GM23338 (cell line): ENCODE measurements around the gene SH3TC1. TPM values are rescaled to one million over a fixed set of nuclear protein-coding genes. Genes with fewer than 3 reads are reported as not detected.

Experiments
- ATAC-seq: fragments of 200-7000 bp; cut with Tn5 transposase; 3 replicates; pipeline ENCODE4 v1.9.1; 2020
- DNase-seq: peaks from one replicate; pipeline ENCODE4 v3.0.0-alpha.2; 2015; ENCODE audit warnings: low spot score
- H2AFZ ChIP-seq: fragments of 200-600 bp; sonication (generic); 2 replicates; pipeline ENCODE4 v1.8.0; 2016; ENCODE audit warnings: antibody characterized with exemption, mild to moderate bottlenecking, moderate library complexity
- H3F3A ChIP-seq: fragments of 200-600 bp; sonication (generic); replicated peaks from 2 replicates; pipeline ENCODE4 v1.8.0; 2017; ENCODE audit warnings: antibody characterized with exemption, mixed run types, low read depth
- H3K27ac ChIP-seq: fragments of 200-600 bp; sonication (generic); 2 replicates; pipeline ENCODE4 v1.6.1; 2016; ENCODE audit warnings: low read depth
- H3K27me3 ChIP-seq: fragments of 200-600 bp; sonication (generic); 2 replicates; pipeline ENCODE4 v1.8.0; 2016; ENCODE audit warnings: mild to moderate bottlenecking, mixed run types, moderate library complexity; ENCODE audit not compliant: insufficient read depth
- H3K36me3 ChIP-seq: fragments of 200-600 bp; sonication (generic); 2 replicates; pipeline ENCODE4 v1.8.0; 2016; ENCODE audit warnings: mild to moderate bottlenecking; ENCODE audit not compliant: insufficient read depth
- H3K4me1 ChIP-seq: fragments of 200-600 bp; sonication (generic); 2 replicates; pipeline ENCODE4 v1.8.0; 2016; ENCODE audit warnings: mild to moderate bottlenecking, moderate library complexity; ENCODE audit not compliant: insufficient read depth
- H3K4me2 ChIP-seq: fragments of 200-600 bp; sonication (generic); 2 replicates; pipeline ENCODE4 v1.7.1; 2017; ENCODE audit warnings: mixed run types
- H3K4me3 ChIP-seq: fragments of 200-600 bp; sonication (generic); 2 replicates; pipeline ENCODE4 v1.6.1; 2016; ENCODE audit warnings: mixed run types
- H3K79me2 ChIP-seq: fragments of 200-600 bp; sonication (generic); replicated peaks from 2 replicates; pipeline ENCODE4 v1.8.0; 2017; ENCODE audit warnings: mild to moderate bottlenecking; ENCODE audit not compliant: insufficient read depth
- H3K9me2 ChIP-seq: fragments of 200-600 bp; sonication (generic); 2 replicates; pipeline ENCODE4 v1.8.0; 2017; ENCODE audit not compliant: insufficient read depth
- H4K20me1 ChIP-seq: fragments of 200-600 bp; sonication (generic); replicated peaks from 2 replicates; pipeline ENCODE4 v1.8.0; 2017; ENCODE audit warnings: mild to moderate bottlenecking; ENCODE audit not compliant: insufficient read depth
- H3K27ac Mint-ChIP-seq: 2 replicates; pipeline ENCODE4 v1.8.0; 2020; ENCODE audit warnings: inconsistent platforms, mild to moderate bottlenecking, moderate library complexity, mixed read lengths
- H3K27me3 Mint-ChIP-seq: 3 replicates; pipeline ENCODE4 v1.8.0; 2022; ENCODE audit warnings: low read depth, mild to moderate bottlenecking, moderate library complexity, mixed read lengths, inconsistent platforms; ENCODE audit not compliant: insufficient read depth, poor library complexity
- H3K36me3 Mint-ChIP-seq: 3 replicates; pipeline ENCODE4 v1.8.0; 2021; ENCODE audit warnings: low read depth, mild to moderate bottlenecking, inconsistent platforms, moderate library complexity, mixed read lengths
- H3K4me1 Mint-ChIP-seq: 3 replicates; pipeline ENCODE4 v1.8.0; 2020; ENCODE audit warnings: mild to moderate bottlenecking, inconsistent platforms, mixed read lengths
- H3K4me3 Mint-ChIP-seq: 3 replicates; pipeline ENCODE4 v1.8.0; 2021; ENCODE audit warnings: moderate library complexity, mild to moderate bottlenecking, inconsistent platforms, mixed read lengths
- H3K9me3 Mint-ChIP-seq: 3 replicates; pipeline ENCODE4 v1.8.0; 2020; ENCODE audit warnings: moderate library complexity, mild to moderate bottlenecking, inconsistent platforms, mixed read lengths
- CREB1 ChIP-seq: fragments of 250-450 bp; sonication (Bioruptor Pico); IDR thresholded peaks from 2 replicates; pipeline ENCODE4 v1.5.0; 2020; ENCODE audit warnings: low read depth, mild to moderate bottlenecking, moderate library complexity
- CTCF ChIP-seq, 2 experiments: fragments of 200-600 bp in 1 of 2; sonication (generic) in 1 of 2; conservative IDR thresholded peaks; 2 replicates each; pipeline versions ENCODE4 v1.5.1 to v1.6.1; 2016 to 2017; ENCODE audit warnings: antibody characterized with exemption in 2 of 2, low read depth in 2 of 2, mild to moderate bottlenecking in 2 of 2, moderate library complexity in 1 of 2
- ETS1 ChIP-seq: IDR thresholded peaks from 2 replicates; pipeline ENCODE4 v1.6.1; 2016; ENCODE audit warnings: antibody characterized with exemption
- EZH2phosphoT487 ChIP-seq: fragments of 200-600 bp; sonication (generic); IDR thresholded peaks from one replicate; pipeline ENCODE4 v1.8.1; 2018; ENCODE audit warnings: antibody characterized with exemption; ENCODE audit not compliant: unreplicated experiment
- JUNB ChIP-seq: IDR thresholded peaks from one replicate; pipeline ENCODE4 v1.6.1; 2016; ENCODE audit warnings: antibody characterized with exemption; ENCODE audit not compliant: unreplicated experiment
- NANOG ChIP-seq: IDR thresholded peaks from 2 replicates; pipeline ENCODE4 v1.6.1; 2016; ENCODE audit warnings: antibody characterized with exemption, borderline replicate concordance
- POLR2AphosphoS5 ChIP-seq: IDR thresholded peaks from 2 replicates; pipeline ENCODE4 v1.6.1; 2016; ENCODE audit warnings: antibody characterized with exemption, low read depth
- ZNF114 ChIP-seq: fragments of 250-450 bp; sonication (Bioruptor Pico); IDR thresholded peaks from 2 replicates; pipeline ENCODE4 v1.5.0; 2020; ENCODE audit warnings: mild to moderate bottlenecking, moderate library complexity
- ZNF462 ChIP-seq: fragments of 250-450 bp; sonication (Bioruptor Pico); IDR thresholded peaks from 2 replicates; pipeline ENCODE4 v1.5.0; 2020; ENCODE audit warnings: mild to moderate bottlenecking, moderate library complexity
- polyA plus RNA-seq: library from polyadenylated mRNA; unstranded; fragments of >200 nt; fragmentation: Nextera tagmentation; extraction: Ambion mirVana; gene quantifications from 2 replicates; pipeline ENCODE4 v1.2.1, GENCODE V29; 2016
- total RNA-seq: library from RNA; depleted of rRNA; stranded (reverse); fragments of >200 nt; shearing (Covaris generic); gene quantifications from 2 replicates; pipeline ENCODE4 v1.2.3, GENCODE V29; 2014

The SH3TC1 gene
- total and polyA plus RNA-seq, 2 experiments from 2014 or later: 0.07 TPM; not detected in 1

- Mint-ChIP-seq H3K27me3 (peaks cover 28% of the 10 kb centered on the region), H3K36me3 (no peaks in the 10 kb centered on the region), H3K9me3 (no peaks in the 10 kb centered on the region; the same call in 2 of the 3 replicates), H3K4me3 (no peak overlapping the region), H3K27ac (no peak overlapping the region), H3K4me1 (peaks cover 12% of the 10 kb centered on the region)
- Histone ChIP-seq H3K36me3 (no peaks in the 10 kb centered on the region), H2AFZ (no peak overlapping the region), H3K79me2 (no peaks in the 10 kb centered on the region), H3K9me2 (no peaks in the 10 kb centered on the region), H3K4me3 (no peak overlapping the region), H4K20me1 (no peaks in the 10 kb centered on the region), H3K4me1 (no peaks in the 10 kb centered on the region), H3K4me2 (no peak overlapping the region), H3K27me3 (peaks cover 17% of the 10 kb centered on the region), H3K27ac (no peak overlapping the region), H3F3A (no peaks in the 10 kb centered on the region)
- DNase-seq: peak; percentile 87
- ATAC-seq: peak; percentile 77
- TF ChIP-seq EZH2phosphoT487 (no peak), CTCF (conservative IDR thresholded peaks at IDR 0.05; ENCODE audit: low read depth in 2 of 2) (peak; percentile 64 to 78), ETS1 (no peak), ZNF114 (CRISPR knock-in tag) (no peak)
These were observed 68.0 kb downstream of the SH3TC1 start for GRCh38 chr4:8267077-8267476.

- Histone ChIP-seq H3K79me2 (no peaks in the 10 kb centered on the region), H3K36me3 (no peaks in the 10 kb centered on the region), H2AFZ (no peak overlapping the region), H3K4me3 (no peak overlapping the region), H3K27me3 (peaks cover 17% of the 10 kb centered on the region), H3K4me1 (no peaks in the 10 kb centered on the region), H3K27ac (no peak overlapping the region), H4K20me1 (no peaks in the 10 kb centered on the region), H3F3A (no peaks in the 10 kb centered on the region), H3K4me2 (no peak overlapping the region), H3K9me2 (no peaks in the 10 kb centered on the region)
- Mint-ChIP-seq H3K4me3 (no peak overlapping the region), H3K27ac (no peak overlapping the region), H3K27me3 (peaks cover 31% of the 10 kb centered on the region), H3K36me3 (no peaks in the 10 kb centered on the region), H3K9me3 (no peaks in the 10 kb centered on the region; the same call in 2 of the 3 replicates), H3K4me1 (peaks cover 12% of the 10 kb centered on the region)
- ATAC-seq: no peak
- no peak for DNase-seq
- no peak for TF ChIP-seq POLR2AphosphoS5
- TF ChIP-seq CTCF (conservative IDR thresholded peaks at IDR 0.05; ENCODE audit: low read depth in 2 of 2): no peak
- no peak for TF ChIP-seq ZNF462 (CRISPR knock-in tag)
- TF ChIP-seq JUNB: no peak
- no peak for TF ChIP-seq NANOG
- TF ChIP-seq ETS1: no peak
- TF ChIP-seq CREB1 (CRISPR knock-in tag): no peak
These were observed 69.1 kb downstream of the SH3TC1 start for GRCh38 chr4:8268211-8268610.
